IPS DF 6.9 (cell line): ENCODE measurements around the gene DLGAP1.

Experiments used
- DNase-seq: peaks from one replicate; pipeline ENCODE4 v3.0.0-alpha.2; 2013; ENCODE audit warnings: low read depth, low spot score
- H3K27ac ChIP-seq: one replicate; pipeline ENCODE4 v1.5.1; 2013; ENCODE audit warnings: low read length, control low read depth
- H3K27me3 ChIP-seq: 2 replicates; pipeline ENCODE4 v1.6.1; 2013; ENCODE audit warnings: mild to moderate bottlenecking, low read length; ENCODE audit not compliant: control insufficient read depth, insufficient read depth
- H3K36me3 ChIP-seq: 2 replicates; pipeline ENCODE4 v1.6.1; 2013; ENCODE audit warnings: low read length; ENCODE audit not compliant: control insufficient read depth, insufficient read depth
- H3K4me1 ChIP-seq: 2 replicates; pipeline ENCODE4 v1.6.1; 2013; ENCODE audit warnings: low read length; ENCODE audit not compliant: control insufficient read depth, insufficient read depth
- H3K4me3 ChIP-seq: 2 replicates; pipeline ENCODE4 v1.5.1; 2013; ENCODE audit warnings: mild to moderate bottlenecking, low read length
- H3K9me3 ChIP-seq: 2 replicates; pipeline ENCODE4 v1.6.1; 2013; ENCODE audit warnings: low read length, inconsistent platforms; ENCODE audit not compliant: control insufficient read depth, insufficient read depth
- WGBS: extraction: QIAGEN DNeasy Blood & Tissue Kit; methylation state at CpG from one replicate; pipeline ENCODE4 v1.1.7; 2013; ENCODE audit warnings: mixed read lengths, missing lambda C conversion rate; ENCODE audit not compliant: insufficient read length, insufficient coverage; 5-methylcytosine and 5-hydroxymethylcytosine counted together

Gene DLGAP1

DNA sequence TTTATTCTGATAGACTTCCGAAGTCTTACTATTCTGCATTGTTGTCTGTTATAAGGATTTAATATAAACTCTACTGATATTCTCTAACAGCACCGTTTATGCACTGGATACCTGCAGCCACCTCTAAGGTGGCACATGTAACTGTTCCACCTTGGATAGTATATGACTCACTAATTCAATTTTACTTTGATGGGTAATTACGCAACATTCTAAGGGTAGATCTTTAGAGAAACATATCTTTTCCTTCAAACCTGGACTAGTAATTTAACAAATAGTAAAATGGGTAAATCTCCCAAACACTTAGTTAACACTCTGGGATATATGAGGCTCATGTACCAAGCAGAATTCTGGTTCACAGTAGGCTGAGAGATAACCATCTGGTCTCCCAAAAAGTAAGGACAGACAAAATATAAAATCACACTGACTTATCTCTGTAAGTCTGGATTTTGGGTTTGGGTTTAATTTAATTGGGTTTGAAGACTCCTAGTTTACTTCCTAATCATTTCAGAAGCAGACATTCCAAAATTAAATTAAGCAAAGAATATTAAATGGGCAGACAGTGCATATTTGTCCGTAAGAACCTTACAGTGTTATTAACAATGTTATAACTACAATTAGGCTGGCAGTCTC lies 590.3 kb downstream of the DLGAP1 start:
- no peak overlapping the region for H3K27ac ChIP-seq
- H3K4me3 ChIP-seq: no peak overlapping the region
- H3K36me3 ChIP-seq: no peaks in the 10 kb centered on the region
- no CpG with 5 or more reads among the region's 4 CpGs for WGBS
- H3K9me3 ChIP-seq: no peaks in the 10 kb centered on the region
- no peaks in the 10 kb centered on the region for H3K4me1 ChIP-seq
- DNase-seq: no peak
- H3K27me3 ChIP-seq: no peaks in the 10 kb centered on the region

DNA sequence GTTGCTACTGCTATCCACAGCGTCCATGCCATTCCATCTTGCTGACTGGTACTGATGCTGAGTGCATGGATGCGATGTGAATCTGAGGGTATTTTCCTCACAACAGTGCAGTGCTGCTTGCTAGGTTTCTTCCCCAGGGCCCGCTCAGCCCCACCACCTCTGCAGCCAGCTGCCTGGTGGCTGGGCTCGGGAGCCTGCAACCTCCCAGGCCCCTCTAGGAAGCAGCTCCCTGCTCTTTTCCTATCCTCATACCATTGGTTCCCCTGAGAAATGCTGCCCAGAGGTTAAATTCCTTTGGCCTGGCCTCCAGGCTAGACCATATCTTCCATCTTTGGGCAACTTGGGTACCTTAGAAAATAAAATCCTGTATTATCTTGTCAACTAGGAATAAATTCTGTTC lies 591.5 kb downstream of the DLGAP1 start:
- H3K9me3 ChIP-seq: no peaks in the 10 kb centered on the region
- H3K4me1 ChIP-seq: no peaks in the 10 kb centered on the region
- H3K36me3 ChIP-seq: no peaks in the 10 kb centered on the region
- no peak for DNase-seq
- H3K27ac ChIP-seq: no peak overlapping the region
- H3K4me3 ChIP-seq: no peak overlapping the region
- no peaks in the 10 kb centered on the region for H3K27me3 ChIP-seq
- no CpG with 5 or more reads among the region's 4 CpGs for WGBS

DNA sequence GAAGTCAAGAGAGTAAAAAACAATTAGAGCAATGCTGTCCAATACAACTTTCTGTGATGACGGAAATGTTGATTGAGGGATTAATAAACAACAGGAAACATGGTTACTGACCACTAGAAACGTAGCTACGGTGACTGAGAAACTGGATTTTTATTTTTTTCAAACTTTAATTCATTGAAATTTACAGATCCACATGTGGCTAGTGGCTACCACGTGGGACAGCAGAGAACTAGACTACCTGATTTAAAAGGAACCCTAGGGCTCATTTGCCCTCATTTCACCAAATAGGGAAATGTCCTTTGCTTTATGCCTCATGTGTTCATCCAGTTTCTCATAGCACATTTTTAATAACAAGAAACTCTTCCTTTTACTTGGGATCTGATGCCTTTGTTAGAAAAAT lies 592.1 kb downstream of the DLGAP1 start:
- Histone ChIP-seq H3K4me1 (no peaks in the 10 kb centered on the region), H3K9me3 (no peaks in the 10 kb centered on the region), H3K4me3 (no peak overlapping the region), H3K36me3 (no peaks in the 10 kb centered on the region), H3K27me3 (no peaks in the 10 kb centered on the region), H3K27ac (no peak overlapping the region)
- no peak for DNase-seq
- no CpG with 5 or more reads among the region's 4 CpGs for WGBS

DNA sequence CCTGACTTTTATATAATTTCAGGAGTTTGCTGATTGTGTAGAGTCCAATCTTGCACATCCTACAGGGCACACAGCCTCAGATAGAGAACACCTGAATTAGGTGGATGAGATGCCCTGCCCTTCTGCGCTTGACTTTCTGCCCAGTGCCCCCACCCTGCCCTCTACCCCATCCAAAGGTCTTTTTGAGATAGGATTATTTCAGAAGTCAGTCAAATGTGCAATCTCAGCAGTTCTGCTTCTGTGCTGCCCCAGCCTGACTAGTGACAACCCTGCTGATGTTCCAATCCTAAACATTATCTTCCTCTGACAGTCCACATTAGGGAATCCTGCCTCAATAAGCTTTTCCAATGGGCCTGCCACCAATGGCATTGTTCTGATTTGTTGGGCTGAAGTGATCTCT lies 593.6 kb downstream of the DLGAP1 start:
- DNase-seq: no peak
- WGBS: no CpG with 5 or more reads among the region's 1 CpG
- Histone ChIP-seq H3K27ac (no peak overlapping the region), H3K36me3 (no peaks in the 10 kb centered on the region), H3K4me1 (no peaks in the 10 kb centered on the region), H3K4me3 (no peak overlapping the region), H3K9me3 (no peaks in the 10 kb centered on the region), H3K27me3 (no peaks in the 10 kb centered on the region)

DNA sequence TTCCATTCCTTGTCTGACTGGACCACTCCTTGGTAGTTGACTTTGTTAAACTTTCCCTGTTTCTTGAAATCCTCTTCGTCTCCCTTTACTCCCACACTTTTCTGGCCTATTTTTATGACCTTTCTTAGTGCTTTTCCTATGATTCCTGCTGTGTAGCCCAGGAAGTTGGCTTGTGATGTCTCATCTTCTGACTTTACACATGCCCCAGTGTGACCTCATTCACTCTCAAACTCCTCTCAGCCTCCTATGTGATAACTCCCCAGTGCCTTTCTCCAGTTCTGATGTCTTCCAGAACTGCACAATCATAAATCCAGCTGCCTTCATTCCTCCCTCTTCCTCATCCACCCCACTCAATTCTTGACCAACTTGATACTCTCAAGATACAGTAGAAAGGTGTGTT lies 597.6 kb downstream of the DLGAP1 start:
- no peak for DNase-seq
- Histone ChIP-seq H3K27me3 (no peaks in the 10 kb centered on the region), H3K4me1 (no peaks in the 10 kb centered on the region), H3K36me3 (no peaks in the 10 kb centered on the region), H3K9me3 (no peaks in the 10 kb centered on the region), H3K27ac (no peak overlapping the region), H3K4me3 (no peak overlapping the region)
- WGBS: no CpG with 5 or more reads among the region's 1 CpG

DNA sequence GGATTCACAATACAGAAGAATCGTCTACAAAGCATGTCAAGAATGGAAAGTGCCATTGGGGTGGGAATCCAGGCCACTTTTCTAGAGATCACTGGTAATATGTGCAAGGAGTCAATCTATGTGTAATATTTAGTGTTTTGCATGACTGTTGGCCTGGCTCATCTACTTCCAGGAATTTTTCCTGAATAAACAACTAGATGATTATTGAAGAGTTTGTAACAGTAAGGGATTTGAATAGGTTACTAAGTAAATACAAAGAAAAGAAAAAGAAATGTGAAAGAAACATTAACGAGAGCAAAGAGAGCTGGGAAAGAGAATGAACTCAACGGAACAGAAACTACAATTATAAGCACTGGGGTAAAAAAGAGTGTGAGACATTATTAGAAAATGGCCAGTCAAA lies 599.1 kb downstream of the DLGAP1 start:
- Histone ChIP-seq H3K9me3 (no peaks in the 10 kb centered on the region), H3K4me1 (no peaks in the 10 kb centered on the region), H3K27ac (no peak overlapping the region), H3K4me3 (no peak overlapping the region), H3K36me3 (no peaks in the 10 kb centered on the region), H3K27me3 (no peaks in the 10 kb centered on the region)
- no CpG with 5 or more reads among the region's 3 CpGs for WGBS
- no peak for DNase-seq

DNA sequence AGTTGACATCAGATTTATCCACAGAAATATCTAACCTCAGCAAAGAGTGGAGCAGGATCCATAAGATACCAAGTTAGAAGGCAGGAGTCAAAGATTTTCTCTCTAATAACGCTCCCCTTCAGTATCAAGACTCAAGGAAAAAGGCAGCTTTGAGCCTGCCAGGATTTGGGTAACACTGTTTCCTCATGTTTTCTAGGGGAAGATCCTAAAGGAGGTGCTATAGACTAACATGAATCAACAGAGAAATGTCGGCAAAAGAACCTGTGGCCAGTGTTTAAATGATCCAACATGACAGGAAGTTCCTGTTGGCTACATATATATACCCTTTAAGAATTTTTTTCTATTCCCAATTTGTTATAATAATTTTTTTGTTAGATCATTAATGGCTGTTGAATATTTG lies 602.8 kb downstream of the DLGAP1 start:
- no peak for DNase-seq
- no peaks in the 10 kb centered on the region for H3K9me3 ChIP-seq
- no peaks in the 10 kb centered on the region for H3K27me3 ChIP-seq
- H3K4me1 ChIP-seq: no peaks in the 10 kb centered on the region
- H3K4me3 ChIP-seq: no peak overlapping the region
- H3K27ac ChIP-seq: no peak overlapping the region
- no CpG with 5 or more reads among the region's 2 CpGs for WGBS
- H3K36me3 ChIP-seq: no peaks in the 10 kb centered on the region

DNA sequence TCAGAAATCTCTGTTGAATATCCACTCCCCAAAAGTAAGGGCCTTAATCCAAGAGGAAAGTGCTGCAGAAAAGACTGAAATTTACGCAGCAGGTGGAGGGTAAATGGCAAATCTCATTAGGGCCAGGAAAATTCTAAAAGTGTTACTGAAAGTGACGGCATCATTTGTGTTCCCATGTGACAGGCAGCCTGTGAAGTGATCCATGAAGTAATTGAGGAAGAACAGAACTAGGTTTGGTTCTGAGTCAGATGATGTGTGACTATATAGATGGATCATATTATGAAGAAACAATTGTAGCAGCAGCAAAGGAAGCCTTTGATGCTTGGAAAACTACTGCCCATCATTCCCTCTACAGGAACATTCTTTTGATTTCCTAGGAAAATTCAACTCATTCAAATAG lies 603.9 kb downstream of the DLGAP1 start:
- WGBS: no CpG with 5 or more reads among the region's 2 CpGs
- H3K27ac ChIP-seq: no peak overlapping the region
- H3K27me3 ChIP-seq: no peaks in the 10 kb centered on the region
- no peaks in the 10 kb centered on the region for H3K9me3 ChIP-seq
- H3K4me1 ChIP-seq: no peaks in the 10 kb centered on the region
- no peak overlapping the region for H3K4me3 ChIP-seq
- no peak for DNase-seq
- no peaks in the 10 kb centered on the region for H3K36me3 ChIP-seq

DNA sequence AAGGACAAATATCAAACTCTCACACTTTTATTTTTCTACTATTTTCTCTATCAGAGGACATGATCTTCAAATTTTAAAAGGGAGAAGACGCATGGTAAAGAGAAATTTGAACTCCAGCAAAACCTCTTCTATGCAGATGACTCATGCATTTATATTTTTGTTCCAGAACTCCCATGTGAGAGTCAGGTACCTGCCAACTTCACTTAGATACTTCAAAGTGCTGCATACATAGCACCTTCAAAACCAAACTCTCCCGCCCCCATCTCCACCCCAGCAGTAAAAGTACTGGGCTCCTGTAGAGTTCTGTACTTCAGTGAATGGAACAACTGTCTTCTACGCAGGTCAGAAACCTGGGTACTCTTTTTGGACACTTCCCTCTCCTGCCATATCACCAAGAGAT lies 606.8 kb downstream of the DLGAP1 start:
- no peak overlapping the region for H3K27ac ChIP-seq
- no peak for DNase-seq
- WGBS: no CpG with 5 or more reads among the region's 3 CpGs
- no peak overlapping the region for H3K4me3 ChIP-seq
- no peaks in the 10 kb centered on the region for H3K36me3 ChIP-seq
- no peaks in the 10 kb centered on the region for H3K4me1 ChIP-seq
- H3K27me3 ChIP-seq: no peaks in the 10 kb centered on the region
- no peaks in the 10 kb centered on the region for H3K9me3 ChIP-seq

DNA sequence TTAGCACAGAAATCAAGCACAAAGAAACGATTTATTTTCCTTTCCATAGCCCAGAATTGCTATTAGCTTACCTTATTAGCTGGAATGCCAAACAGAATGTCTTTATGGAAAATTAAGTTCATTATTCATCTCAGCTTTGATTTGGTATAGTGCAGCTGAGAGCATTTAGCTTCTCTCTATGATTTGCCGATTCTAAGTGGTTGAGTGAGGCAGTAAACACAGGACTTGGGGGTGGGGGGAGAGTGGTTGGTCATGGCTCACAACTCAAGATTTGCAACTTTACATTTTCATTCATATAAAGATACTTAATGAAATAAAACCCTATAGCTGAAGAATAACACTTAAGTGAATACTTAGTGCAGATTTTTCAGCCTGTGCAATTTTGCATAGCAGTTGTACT lies 609.9 kb downstream of the DLGAP1 start:
- Histone ChIP-seq H3K36me3 (no peaks in the 10 kb centered on the region), H3K4me3 (no peak overlapping the region), H3K27me3 (no peaks in the 10 kb centered on the region), H3K27ac (no peak overlapping the region), H3K9me3 (no peaks in the 10 kb centered on the region), H3K4me1 (no peaks in the 10 kb centered on the region)
- no peak for DNase-seq
- no CpG with 5 or more reads among the region's 2 CpGs for WGBS

DNA sequence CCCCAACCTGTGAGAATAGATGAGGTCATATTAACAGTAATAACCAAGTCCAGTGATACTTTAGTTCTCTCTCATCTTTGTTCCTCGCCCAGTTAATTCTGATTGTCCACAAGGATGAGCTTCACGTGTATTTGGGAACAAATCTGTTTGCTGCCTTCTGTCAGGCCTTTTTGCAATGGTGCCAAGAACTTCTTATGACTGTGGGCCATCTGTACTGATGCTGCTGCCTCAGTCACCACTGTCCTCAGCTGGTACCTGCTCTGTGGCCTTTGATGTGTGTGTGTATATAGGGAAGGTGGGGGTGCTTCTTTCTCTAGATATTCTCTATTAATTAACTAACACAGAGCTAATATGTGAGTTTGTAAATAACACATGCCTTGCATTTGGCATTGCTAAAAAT lies 612.3 kb downstream of the DLGAP1 start:
- Histone ChIP-seq H3K4me1 (no peaks in the 10 kb centered on the region), H3K27me3 (no peaks in the 10 kb centered on the region), H3K36me3 (no peaks in the 10 kb centered on the region), H3K4me3 (no peak overlapping the region), H3K9me3 (no peaks in the 10 kb centered on the region), H3K27ac (no peak overlapping the region)
- no CpG with 5 or more reads among the region's 2 CpGs for WGBS
- no peak for DNase-seq
